ENCODE measurements around the gene APELA.
"Not testable (repeated sequence)": the region's sequence is repeated elsewhere in the genome, so short reads cannot be mapped to it uniquely, and the experiment has no call there.

APELA gene

GRCh38 chr4:164902608-164903007, 25.6 kb downstream of the APELA start:
- Mint-ChIP-seq H3K9me3 (no peaks in the 10 kb centered on the region), H3K27ac (no peak overlapping the region), H3K36me3 (no peaks in the 10 kb centered on the region), H3K4me1 (no peaks in the 10 kb centered on the region), H3K27me3 (peaks cover 1% of the 10 kb centered on the region), H3K4me3 (no peak overlapping the region)

- Mint-ChIP-seq H3K9me3 (no peaks in the 10 kb centered on the region), H3K4me3 (no peak overlapping the region), H3K27me3 (peaks cover 1% of the 10 kb centered on the region), H3K27ac (no peak overlapping the region), H3K4me1 (no peaks in the 10 kb centered on the region), H3K36me3 (no peaks in the 10 kb centered on the region)
Measured at GRCh38 chr4:164904336-164904735, 27.4 kb downstream of the APELA start.

GRCh38 chr4:164904941-164905340, 28.0 kb downstream of the APELA start:
- H3K27me3 Mint-ChIP-seq, result no peaks in the 10 kb centered on the region
- H3K27ac Mint-ChIP-seq, result no peak overlapping the region
- H3K9me3 Mint-ChIP-seq, result no peaks in the 10 kb centered on the region
- H3K4me3 Mint-ChIP-seq, result no peak overlapping the region
- H3K36me3 Mint-ChIP-seq, result no peaks in the 10 kb centered on the region
- H3K4me1 Mint-ChIP-seq, result no peaks in the 10 kb centered on the region

- no peaks in the 10 kb centered on the region for H3K9me3 Mint-ChIP-seq
- H3K4me3 Mint-ChIP-seq, result no peak overlapping the region
- H3K36me3 Mint-ChIP-seq, result no peaks in the 10 kb centered on the region
- H3K27ac Mint-ChIP-seq, result no peak overlapping the region
- no peaks in the 10 kb centered on the region for H3K27me3 Mint-ChIP-seq
- H3K4me1 Mint-ChIP-seq, result no peaks in the 10 kb centered on the region
Measured at GRCh38 chr4:164906368-164906767, 29.4 kb downstream of the APELA start.

GRCh38 chr4:164913506-164913905, 36.5 kb downstream of the APELA start:
- not testable (repeated sequence) for H3K27ac Mint-ChIP-seq, H3K9me3 Mint-ChIP-seq, H3K4me1 Mint-ChIP-seq, H3K27me3 Mint-ChIP-seq, H3K4me3 Mint-ChIP-seq, H3K36me3 Mint-ChIP-seq

- Mint-ChIP-seq H3K36me3 (no peaks in the 10 kb centered on the region), H3K27me3 (no peaks in the 10 kb centered on the region), H3K27ac (no peak overlapping the region), H3K9me3 (no peaks in the 10 kb centered on the region), H3K4me3 (no peak overlapping the region), H3K4me1 (no peaks in the 10 kb centered on the region)
Measured at GRCh38 chr4:164918956-164919355, 42.0 kb downstream of the APELA start.

- Mint-ChIP-seq H3K36me3 (no peaks in the 10 kb centered on the region), H3K4me1 (no peaks in the 10 kb centered on the region), H3K27ac (no peak overlapping the region), H3K9me3 (no peaks in the 10 kb centered on the region), H3K27me3 (peaks cover 6% of the 10 kb centered on the region), H3K4me3 (no peak overlapping the region)
Measured at GRCh38 chr4:164924670-164925238, 47.8 kb downstream of the APELA start.

- Mint-ChIP-seq H3K27me3 (peaks cover 6% of the 10 kb centered on the region), H3K27ac (no peak overlapping the region), H3K36me3 (no peaks in the 10 kb centered on the region), H3K4me3 (no peak overlapping the region), H3K4me1 (no peaks in the 10 kb centered on the region), H3K9me3 (no peaks in the 10 kb centered on the region)
Measured at GRCh38 chr4:164926301-164926700, 49.3 kb downstream of the APELA start.

- not testable (repeated sequence) for H3K4me1 Mint-ChIP-seq, H3K27ac Mint-ChIP-seq, H3K36me3 Mint-ChIP-seq, H3K4me3 Mint-ChIP-seq, H3K9me3 Mint-ChIP-seq, H3K27me3 Mint-ChIP-seq
Measured at GRCh38 chr4:164927101-164927500, 50.1 kb downstream of the APELA start.

GRCh38 chr4:164930647-164931046, 53.7 kb downstream of the APELA start:
- H3K27ac Mint-ChIP-seq, result no peak overlapping the region
- H3K27me3 Mint-ChIP-seq, result peaks cover 4% of the 10 kb centered on the region
- H3K4me3 Mint-ChIP-seq, result no peak overlapping the region
- no peaks in the 10 kb centered on the region for H3K4me1 Mint-ChIP-seq
- H3K9me3 Mint-ChIP-seq, result no peaks in the 10 kb centered on the region
- no peaks in the 10 kb centered on the region for H3K36me3 Mint-ChIP-seq

GRCh38 chr4:164931551-164932324, 54.8 kb downstream of the APELA start:
- H3K4me1 Mint-ChIP-seq, result no peaks in the 10 kb centered on the region
- no peak overlapping the region for H3K27ac Mint-ChIP-seq
- peaks cover 3% of the 10 kb centered on the region for H3K27me3 Mint-ChIP-seq
- no peaks in the 10 kb centered on the region for H3K9me3 Mint-ChIP-seq
- H3K4me3 Mint-ChIP-seq, result no peak overlapping the region
- H3K36me3 Mint-ChIP-seq, result no peaks in the 10 kb centered on the region

- H3K4me1 Mint-ChIP-seq, result no peaks in the 10 kb centered on the region
- H3K36me3 Mint-ChIP-seq, result no peaks in the 10 kb centered on the region
- peaks cover 9% of the 10 kb centered on the region for H3K27me3 Mint-ChIP-seq
- H3K9me3 Mint-ChIP-seq, result no peaks in the 10 kb centered on the region
- no peak overlapping the region for H3K4me3 Mint-ChIP-seq
- no peak overlapping the region for H3K27ac Mint-ChIP-seq
Measured at GRCh38 chr4:164933244-164933643, 56.3 kb downstream of the APELA start.

GRCh38 chr4:164935363-164935762, 58.4 kb downstream of the APELA start:
- peaks cover 12% of the 10 kb centered on the region for H3K27me3 Mint-ChIP-seq
- no peaks in the 10 kb centered on the region for H3K4me1 Mint-ChIP-seq
- H3K36me3 Mint-ChIP-seq, result no peaks in the 10 kb centered on the region
- no peak overlapping the region for H3K4me3 Mint-ChIP-seq
- no peak overlapping the region for H3K27ac Mint-ChIP-seq
- no peaks in the 10 kb centered on the region for H3K9me3 Mint-ChIP-seq

GRCh38 chr4:164935865-164936606, 59.1 kb downstream of the APELA start:
- not testable (repeated sequence) for H3K4me3 Mint-ChIP-seq, H3K36me3 Mint-ChIP-seq, H3K27ac Mint-ChIP-seq, H3K9me3 Mint-ChIP-seq, H3K4me1 Mint-ChIP-seq
- H3K27me3 Mint-ChIP-seq, result peaks cover 14% of the 10 kb centered on the region

- Mint-ChIP-seq H3K4me1 (no peaks in the 10 kb centered on the region), H3K36me3 (no peaks in the 10 kb centered on the region), H3K27ac (no peak overlapping the region), H3K27me3 (peaks cover 14% of the 10 kb centered on the region), H3K9me3 (no peaks in the 10 kb centered on the region), H3K4me3 (no peak overlapping the region)
Measured at GRCh38 chr4:164937576-164938270, 60.7 kb downstream of the APELA start.

- H3K27me3 Mint-ChIP-seq, result peaks cover 12% of the 10 kb centered on the region
Measured at GRCh38 chr4:164943192-164943591, 66.2 kb downstream of the APELA start.

More at GRCh38 chr4:164943192-164943591, 66.2 kb downstream of the APELA start:
- no peaks in the 10 kb centered on the region for H3K36me3 Mint-ChIP-seq
- H3K4me1 Mint-ChIP-seq, result no peaks in the 10 kb centered on the region
- no peaks in the 10 kb centered on the region for H3K9me3 Mint-ChIP-seq
- no peak overlapping the region for H3K4me3 Mint-ChIP-seq
- no peak overlapping the region for H3K27ac Mint-ChIP-seq

Measured in activated naive CD4-positive, alpha-beta T cell treated with anti-CD3 and anti-CD28 coated beads, Interleukin-2, amount 50 U/mL, for 24 hours (primary cell).